Memory B cell (primary cell): ENCODE results near the gene SSC5D.

ENCODE experiments used
- ATAC-seq: fragments of 150-1000 bp; cut with Tn5 transposase; 2 replicates; pipeline ENCODE4 v1.10.0; 2021; ENCODE audit warnings: low read depth, mild to moderate bottlenecking, moderate library complexity
- DNase-seq, 2 donors: peaks; one replicate each; pipeline ENCODE4 v3.0.0; 2022; ENCODE audit warnings: low spot score in 2 of 2
- H3K27ac Mint-ChIP-seq: one replicate; pipeline ENCODE4 v1.8.0; 2022; ENCODE audit warnings: mild to moderate bottlenecking, moderate library complexity, mixed read lengths
- H3K27me3 Mint-ChIP-seq: one replicate; pipeline ENCODE4 v1.8.0; 2022; ENCODE audit warnings: mixed read lengths
- H3K36me3 Mint-ChIP-seq: one replicate; pipeline ENCODE4 v1.8.0; 2022; ENCODE audit warnings: mild to moderate bottlenecking, mixed read lengths
- H3K4me1 Mint-ChIP-seq: one replicate; pipeline ENCODE4 v1.8.0; 2022; ENCODE audit warnings: mixed read lengths
- H3K4me3 Mint-ChIP-seq: one replicate; pipeline ENCODE4 v1.8.0; 2022; ENCODE audit warnings: mild to moderate bottlenecking, moderate library complexity, mixed read lengths
- H3K9me3 Mint-ChIP-seq: one replicate; pipeline ENCODE4 v1.8.0; 2022; ENCODE audit warnings: mixed read lengths

SSC5D gene

GRCh38 chr19:55546822-55547614 lies 58.8 kb downstream of the SSC5D start:
- Mint-ChIP-seq H3K4me3 (no peak overlapping the region), H3K27ac (no peak overlapping the region), H3K9me3 (peaks cover 8% of the 10 kb centered on the region), H3K36me3 (peaks cover 4% of the 10 kb centered on the region), H3K27me3 (peaks cover 35% of the 10 kb centered on the region), H3K4me1 (peaks cover 2% of the 10 kb centered on the region)
- DNase-seq = no peak
- ATAC-seq = no peak

GRCh38 chr19:55549500-55550320 lies 61.5 kb downstream of the SSC5D start:
- no peak for DNase-seq
- no peaks in the 10 kb centered on the region for H3K9me3 Mint-ChIP-seq
- peaks cover 2% of the 10 kb centered on the region for H3K4me1 Mint-ChIP-seq
- H3K4me3 Mint-ChIP-seq = no peak overlapping the region
- no peak overlapping the region for H3K27ac Mint-ChIP-seq
- peaks cover 2% of the 10 kb centered on the region for H3K36me3 Mint-ChIP-seq
- ATAC-seq = no peak
- peaks cover 39% of the 10 kb centered on the region for H3K27me3 Mint-ChIP-seq

GRCh38 chr19:55550321-55550650 lies 62.0 kb downstream of the SSC5D start:
- no peak for DNase-seq
- H3K4me1 Mint-ChIP-seq = peaks cover 2% of the 10 kb centered on the region
- H3K4me3 Mint-ChIP-seq = no peak overlapping the region
- ATAC-seq = no peak
- no peak overlapping the region for H3K27ac Mint-ChIP-seq
- H3K27me3 Mint-ChIP-seq = peaks cover 37% of the 10 kb centered on the region
- peaks cover 2% of the 10 kb centered on the region for H3K36me3 Mint-ChIP-seq
- H3K9me3 Mint-ChIP-seq = no peaks in the 10 kb centered on the region

GRCh38 chr19:55552206-55552605 lies 64.0 kb downstream of the SSC5D start:
- no peak for DNase-seq
- H3K4me3 Mint-ChIP-seq = no peak overlapping the region
- no peaks in the 10 kb centered on the region for H3K9me3 Mint-ChIP-seq
- H3K4me1 Mint-ChIP-seq = peaks cover 2% of the 10 kb centered on the region
- H3K36me3 Mint-ChIP-seq = no peaks in the 10 kb centered on the region
- no peak overlapping the region for H3K27ac Mint-ChIP-seq
- H3K27me3 Mint-ChIP-seq = peaks cover 28% of the 10 kb centered on the region
- no peak for ATAC-seq

DNA sequence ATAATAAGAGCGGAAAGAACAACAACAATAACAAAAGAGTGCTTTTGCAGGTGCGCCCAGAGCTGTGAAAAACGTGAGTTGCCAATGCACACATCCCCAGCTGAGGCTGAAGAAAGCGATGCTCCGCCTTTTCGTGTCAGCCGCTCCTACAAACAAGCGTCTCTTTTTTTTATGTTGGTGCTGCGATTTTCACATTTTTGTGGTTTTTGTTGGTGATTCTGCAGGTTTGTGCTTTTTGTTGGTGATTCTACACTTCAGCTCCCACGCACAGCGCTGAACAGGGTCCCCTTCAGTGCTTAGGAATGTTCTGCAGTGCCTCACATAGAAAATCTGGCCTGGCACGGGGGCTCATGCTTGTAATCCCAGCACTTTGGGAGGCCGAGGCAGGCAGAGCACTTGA lies 64.4 kb downstream of the SSC5D start:
- Mint-ChIP-seq H3K4me1 (peaks cover 2% of the 10 kb centered on the region), H3K27me3 (peaks cover 26% of the 10 kb centered on the region), H3K4me3 (no peak overlapping the region), H3K27ac (no peak overlapping the region), H3K9me3 (no peaks in the 10 kb centered on the region), H3K36me3 (no peaks in the 10 kb centered on the region)
- ATAC-seq (no peak), DNase-seq (no peak)

DNA sequence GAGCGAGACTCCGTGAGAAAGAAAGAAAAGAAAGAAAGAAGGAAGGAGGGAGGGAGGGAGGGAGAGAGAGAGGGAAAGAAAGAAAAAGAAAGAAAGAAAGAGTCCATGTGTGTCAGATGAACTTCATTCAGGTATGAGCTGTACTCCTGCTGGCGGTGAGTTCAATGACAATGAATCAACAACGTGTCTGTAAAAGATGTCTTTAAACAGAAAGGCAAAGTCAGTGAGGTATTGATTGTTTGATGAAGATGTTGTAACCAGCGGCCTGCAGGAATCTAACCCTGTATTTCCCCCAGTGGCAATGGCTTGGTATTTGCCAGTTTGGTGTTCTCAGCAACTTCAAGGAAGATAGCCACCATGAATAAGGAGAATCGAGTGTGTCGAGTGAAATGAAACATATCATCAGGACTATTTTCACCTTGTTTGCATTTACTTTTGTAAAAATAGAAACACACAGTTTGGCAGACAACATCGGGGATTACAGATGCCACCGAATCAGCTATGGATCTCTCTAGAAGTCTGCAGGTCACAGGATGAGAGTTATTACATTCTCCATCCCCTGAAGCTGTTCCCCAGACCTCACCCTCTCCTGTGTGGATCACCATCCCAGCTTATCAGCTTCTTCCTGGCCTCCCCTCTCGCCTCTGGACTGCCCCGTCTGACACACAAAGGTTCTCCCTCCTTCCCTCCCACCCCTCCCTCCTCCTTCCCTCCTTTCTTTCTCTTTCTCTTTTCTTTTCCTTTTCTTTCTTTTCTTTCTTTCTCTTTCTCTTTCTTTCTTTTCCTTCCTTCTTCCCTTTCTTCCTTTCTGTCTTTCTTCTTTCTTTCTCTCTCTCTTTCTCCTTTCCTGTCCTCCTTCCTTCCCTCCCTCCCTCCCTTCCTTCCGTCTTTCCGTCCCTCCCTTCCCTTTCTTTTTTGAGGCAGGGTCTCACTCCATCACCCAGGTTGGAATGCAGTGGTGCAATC lies 65.3 kb downstream of the SSC5D start:
- Mint-ChIP-seq H3K4me1 (peaks cover 2% of the 10 kb centered on the region), H3K4me3 (no peak overlapping the region), H3K36me3 (no peaks in the 10 kb centered on the region), H3K27ac (no peak overlapping the region), H3K9me3 (no peaks in the 10 kb centered on the region), H3K27me3 (peaks cover 23% of the 10 kb centered on the region)
- no peak for ATAC-seq
- DNase-seq = no peak

GRCh38 chr19:55554302-55554701 lies 66.1 kb downstream of the SSC5D start:
- ATAC-seq = no peak
- Mint-ChIP-seq H3K27me3 (peaks cover 23% of the 10 kb centered on the region), H3K4me1 (peaks cover 2% of the 10 kb centered on the region), H3K36me3 (no peaks in the 10 kb centered on the region), H3K4me3 (no peak overlapping the region), H3K27ac (no peak overlapping the region), H3K9me3 (no peaks in the 10 kb centered on the region)
- DNase-seq = no peak

DNA sequence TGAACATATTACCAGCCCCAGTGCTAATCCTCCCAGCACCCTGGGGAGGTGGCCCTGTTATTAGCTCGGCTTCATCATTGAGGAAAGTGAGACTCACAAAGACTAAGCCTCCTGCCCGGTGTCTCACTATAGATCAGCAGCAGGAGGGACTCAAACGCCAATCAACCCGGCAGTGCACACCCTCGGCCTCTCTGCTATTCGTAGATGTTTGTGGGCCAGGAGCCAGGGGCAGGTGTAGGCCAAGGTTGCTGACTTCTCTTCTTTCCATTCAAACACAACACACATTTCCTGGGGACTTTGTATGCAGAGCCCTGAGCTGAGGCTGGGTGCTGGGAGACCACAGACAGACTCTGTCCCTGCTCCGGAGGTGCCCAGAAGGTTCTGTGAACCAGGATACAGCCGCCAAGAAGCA lies 66.5 kb downstream of the SSC5D start:
- peaks cover 23% of the 10 kb centered on the region for H3K27me3 Mint-ChIP-seq
- H3K4me3 Mint-ChIP-seq = no peak overlapping the region
- ATAC-seq = no peak
- no peaks in the 10 kb centered on the region for H3K4me1 Mint-ChIP-seq
- no peaks in the 10 kb centered on the region for H3K36me3 Mint-ChIP-seq
- no peaks in the 10 kb centered on the region for H3K9me3 Mint-ChIP-seq
- H3K27ac Mint-ChIP-seq = no peak overlapping the region
- no peak for DNase-seq

- H3K27ac Mint-ChIP-seq = no peak overlapping the region
- DNase-seq = no peak
- no peaks in the 10 kb centered on the region for H3K9me3 Mint-ChIP-seq
- no peaks in the 10 kb centered on the region for H3K36me3 Mint-ChIP-seq
- H3K4me1 Mint-ChIP-seq = no peaks in the 10 kb centered on the region
- H3K4me3 Mint-ChIP-seq = no peak overlapping the region
- no peak for ATAC-seq
- peaks cover 13% of the 10 kb centered on the region for H3K27me3 Mint-ChIP-seq
Measured at GRCh38 chr19:55559684-55560083, 71.4 kb downstream of the SSC5D start.

DNA sequence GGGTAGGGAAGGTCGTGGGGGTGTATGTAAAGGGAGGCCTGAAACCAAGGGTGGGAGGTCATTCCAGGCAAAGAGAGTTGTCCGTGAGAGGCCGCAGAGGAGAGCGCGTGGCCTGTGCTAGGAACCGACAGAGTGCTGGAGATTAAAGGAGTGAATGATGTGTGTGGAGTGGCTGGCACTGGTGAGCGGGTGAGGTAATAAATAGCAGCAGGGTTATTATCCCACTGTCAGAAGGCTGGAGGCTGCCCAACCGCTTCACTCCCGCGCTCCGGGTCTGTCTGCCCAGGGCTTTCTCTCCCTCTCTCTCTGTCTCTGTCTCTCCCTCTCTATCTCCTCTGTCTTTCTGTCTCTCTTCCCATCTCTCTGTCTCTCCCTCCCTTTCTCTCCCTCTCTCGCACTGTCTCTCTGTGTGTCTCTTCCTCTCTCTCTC lies 75.0 kb downstream of the SSC5D start:
- Mint-ChIP-seq H3K4me3 (no peak overlapping the region), H3K4me1 (no peaks in the 10 kb centered on the region), H3K36me3 (no peaks in the 10 kb centered on the region), H3K27me3 (peaks cover 21% of the 10 kb centered on the region), H3K9me3 (no peaks in the 10 kb centered on the region), H3K27ac (no peak overlapping the region)
- no peak for DNase-seq
- ATAC-seq = no peak

- ATAC-seq (no peak), DNase-seq (no peak)
- Mint-ChIP-seq H3K9me3 (no peaks in the 10 kb centered on the region), H3K4me1 (no peaks in the 10 kb centered on the region), H3K27me3 (peaks cover 17% of the 10 kb centered on the region), H3K27ac (no peak overlapping the region), H3K4me3 (no peak overlapping the region), H3K36me3 (no peaks in the 10 kb centered on the region)
Measured at GRCh38 chr19:55566823-55567222, 78.6 kb downstream of the SSC5D start.

GRCh38 chr19:55567708-55568328 lies 79.6 kb downstream of the SSC5D start:
- Mint-ChIP-seq H3K36me3 (no peaks in the 10 kb centered on the region), H3K4me3 (no peak overlapping the region), H3K9me3 (no peaks in the 10 kb centered on the region), H3K4me1 (no peaks in the 10 kb centered on the region), H3K27me3 (peaks cover 17% of the 10 kb centered on the region), H3K27ac (no peak overlapping the region)
- no peak for DNase-seq
- no peak for ATAC-seq
